Measurements from ENCODE around the gene TTC39A.

GRCh38 chr1:51303315-51303714 lies 27.0 kb downstream of the TTC39A start:
- no peak for TF ChIP-seq MAX (IDR thresholded peaks at IDR 0.05)
- TF ChIP-seq ESRRA (IDR thresholded peaks at IDR 0.05; ENCODE audit: borderline replicate concordance, low read length) = no peak
- no peak for TF ChIP-seq MAZ (IDR thresholded peaks at IDR 0.05; ENCODE audit: borderline replicate concordance, low read depth, low read length)
- TF ChIP-seq SMC3 (IDR thresholded peaks at IDR 0.05) = no peak
- TF ChIP-seq CTCF (IDR thresholded peaks at IDR 0.05) = no peak
- no peak for TF ChIP-seq POLR2A (IDR thresholded peaks at IDR 0.05; ENCODE audit: low read length)
- TF ChIP-seq CHD4 (IDR thresholded peaks at IDR 0.05; ENCODE audit: borderline replicate concordance) = no peak
- TF ChIP-seq ZNF302 (CRISPR knock-in tag; IDR thresholded peaks at IDR 0.05) = no peak
- TF ChIP-seq REST (IDR thresholded peaks at IDR 0.05) = no peak
- TF ChIP-seq RCOR1 (IDR thresholded peaks at IDR 0.05; ENCODE audit: low read depth, low read length) = no peak
- TF ChIP-seq SREBF2 (IDR thresholded peaks at IDR 0.05) = no peak
- TF ChIP-seq E2F6 (IDR thresholded peaks at IDR 0.05; ENCODE audit: borderline replicate concordance, low read depth) = no peak
- TF ChIP-seq POLR2AphosphoS2 (conservative IDR thresholded peaks at IDR 0.05; ENCODE audit: low read length) = no peak
- no peak for TF ChIP-seq PHF8 (IDR thresholded peaks at IDR 0.05; ENCODE audit: borderline replicate concordance, low read depth)
